Esophagus muscularis mucosa (tissue), 4 donors: Measurements from ENCODE around the gene VPS29. TPM values are rescaled to one million over a fixed set of nuclear protein-coding genes. Genes with fewer than 3 reads are reported as not detected.

Experiments
- DNase-seq: peaks from one replicate; pipeline ENCODE4 v3.0.0-alpha.2; 2017; ENCODE audit errors: extremely low spot score
- H3K27ac ChIP-seq, 4 donors: fragments of 200-600 bp; sonication (generic); replicated peaks in 1 of 4; 1 replicate in 3 of 4; 2 replicates in 1 of 4; pipeline ENCODE4 v1.5.1; 2016 to 2019; ENCODE audit warnings: mild to moderate bottlenecking in 1 of 4
- H3K27me3 ChIP-seq, 4 donors: fragments of 200-600 bp; sonication (generic); one replicate each; pipeline versions ENCODE4 v1.5.1 to v1.6.0; 2016 to 2019
- H3K36me3 ChIP-seq, 4 donors: fragments of 200-600 bp; sonication (generic); one replicate each; pipeline ENCODE4 v1.5.1; 2016 to 2019
- H3K4me1 ChIP-seq, 4 donors: fragments of 200-600 bp; sonication (generic); one replicate each; pipeline ENCODE4 v1.5.1; 2016 to 2019
- H3K4me3 ChIP-seq, 4 donors: fragments of 200-600 bp; sonication (generic); 1 replicate in 2 of 4; 2 replicates in 2 of 4; pipeline ENCODE4 v1.5.1; 2016 to 2019; ENCODE audit warnings: mild to moderate bottlenecking in 4 of 4, moderate library complexity in 1 of 4
- H3K9me3 ChIP-seq, 4 donors: fragments of 200-600 bp; sonication (generic); 1 replicate in 3 of 4; 2 replicates in 1 of 4; pipeline ENCODE4 v1.5.1; 2016 to 2019
- CTCF ChIP-seq, 3 experiments: fragments of 200-600 bp in 2 of 3; fragments of 450-650 bp in 1 of 3; sonication (generic) in 2 of 3; IDR thresholded peaks; one replicate each; pipeline ENCODE4 v1.5.1; 2017 to 2019; ENCODE audit warnings: antibody characterized with exemption in 3 of 3, mild to moderate bottlenecking in 2 of 3, moderate library complexity in 1 of 3
- EP300 ChIP-seq: sonication (generic); formaldehyde crosslinking; IDR thresholded peaks from one replicate; pipeline ENCODE4 v1.6.1; 2017; ENCODE audit warnings: antibody characterized with exemption
- POLR2A ChIP-seq: fragments of 450-650 bp; IDR thresholded peaks from one replicate; pipeline ENCODE4 v1.6.1; 2017; ENCODE audit warnings: antibody characterized with exemption, moderate library complexity, mild to moderate bottlenecking, low read depth
- POLR2AphosphoS5 ChIP-seq, 2 donors: sonication (generic); formaldehyde crosslinking; IDR thresholded peaks; one replicate each; pipeline ENCODE4 v1.6.1; 2017; ENCODE audit warnings: antibody characterized with exemption in 2 of 2
- WGBS: methylation state at CpG from one replicate; pipeline ENCODE4 v1.1.5; 2018; 5-methylcytosine and 5-hydroxymethylcytosine counted together
- intact Hi-C: fragments of 100-400 bp; cut with DNase I; formaldehyde crosslinking; loops from one replicate; pipeline ENCODE4 v1.15.1; 2023
- small RNA-seq, 3 donors: library from RNA; depleted of rRNA; stranded (forward); fragments of <200 nt; gene quantifications; one replicate each; pipeline ENCODE3, GENCODE V24; 2016
- total RNA-seq, 4 donors: library from RNA; depleted of rRNA; stranded (reverse); fragments of >200 nt; gene quantifications; one replicate each; pipeline versions ENCODE4 v1.1.0 to v1.2.1, GENCODE V29; 2016

The VPS29 gene
- total RNA-seq, 4 donors from 2014 or later, result 126 to 166 (median 156) TPM

- H3K4me1 ChIP-seq, result peaks cover 16 to 36% (median 29%) of the 10 kb centered on the region in 4 donors
- DNase-seq, result peak; percentile 98
- peaks cover 7 to 42% (median 33%) of the 10 kb centered on the region in 4 donors for H3K36me3 ChIP-seq
- intact Hi-C loops, result loop anchor here (5.0 to 10.0 kb wide), 4 partner anchors 162 to 435 kb away; partner anchors contain the start of gene TCTN1
- peak within 1 kb of the TSS; percentile 61 to 94 (median 85) for H3K4me3 ChIP-seq
- WGBS, result under 1% methylated on average over 51 of the region's 51 CpGs
- TF ChIP-seq POLR2A (no peak), EP300 (no peak), CTCF (IDR thresholded peaks at IDR 0.05) (peak; percentile 80 to 95 (median 91)), POLR2AphosphoS5 (IDR thresholded peaks at IDR 0.05) (peak; percentile 90 to 92)
- no peaks in the 10 kb centered on the region for H3K9me3 ChIP-seq
- H3K27ac ChIP-seq, result peak within 1 kb of the TSS; percentile 80 to 98 (median 88)
- no peaks in the 10 kb centered on the region for H3K27me3 ChIP-seq
Observed at GRCh38 chr12:110449799-110450497, 52.0 kb downstream of the VPS29 start, which contains the start of gene ARPC3. Gene ARPC3 (minus strand): TSS chr12:110450337. CDS start chr12:110450260, 77 bp downstream.

- DNase-seq, result no peak
- peaks cover 29 to 68% (median 66%) of the 10 kb centered on the region in 4 donors for H3K36me3 ChIP-seq
- intact Hi-C loops, result no loop called here
- TF ChIP-seq EP300 (no peak), POLR2AphosphoS5 (IDR thresholded peaks at IDR 0.05) (no peak), CTCF (IDR thresholded peaks at IDR 0.05) (no peak), POLR2A (no peak)
- H3K4me1 ChIP-seq, result peaks cover 16 to 30% (median 26%) of the 10 kb centered on the region in 4 donors
- H3K4me3 ChIP-seq, result no peak overlapping the region
- WGBS, result 88% methylated on average over 3 of the region's 3 CpGs
- H3K27ac ChIP-seq, result no peak overlapping the region
- H3K27me3 ChIP-seq, result no peaks in the 10 kb centered on the region
- H3K9me3 ChIP-seq, result no peaks in the 10 kb centered on the region
Observed at GRCh38 chr12:110444455-110444854, 57.5 kb downstream of the VPS29 start.

Small RNAs within 50 kb of the gene (small RNA-seq; reads per million reads assigned to genes)
- gene RF00278, result 0 reads per million in 3 donors

Other genes starting within 250 kb of the VPS29 start
- 100 to 1,000 TPM; 170 to 231 (median 177) TPM for gene ATP2A2, start 220.9 kb downstream of the VPS29 start, total RNA-seq
- 10 to 100 TPM; 32.5 to 35.0 (median 33.2) TPM for gene ANAPC7, start 98.4 kb downstream of the VPS29 start, total RNA-seq
- gene ARPC3, start 51.8 kb downstream of the VPS29 start, total RNA-seq, result 100 to 1,000 TPM; 227 to 363 (median 257) TPM
- gene GPN3, start 33.9 kb downstream of the VPS29 start, total RNA-seq, result 10 to 100 TPM; 18.5 to 39.0 (median 25.9) TPM
- gene FAM216A, start 33.3 kb downstream of the VPS29 start, total RNA-seq, result 10 to 100 TPM in 1 of 4 donors, 1 to 10 TPM in 3; 6.2 to 10.4 (median 8.0) TPM
- gene RAD9B, start 220 bp upstream of the VPS29 start, total RNA-seq, result 1 to 10 TPM in 3 of 4 donors, under 1 TPM in 1; 0.98 to 5.0 (median 2.0) TPM
- gene PPTC7, start 81.2 kb upstream of the VPS29 start, total RNA-seq, result 10 to 100 TPM; 36.6 to 55.6 (median 53.2) TPM
- 10 to 100 TPM; 17.4 to 26.2 (median 21.4) TPM for gene TCTN1, start 112.0 kb upstream of the VPS29 start, total RNA-seq
- gene HVCN1, start 187.0 kb upstream of the VPS29 start, total RNA-seq, result 1 to 10 TPM; 5.4 to 8.9 (median 7.1) TPM
- 100 to 1,000 TPM in 3 of 4 donors, 10 to 100 TPM in 1; 92.2 to 120 (median 101) TPM for gene PPP1CC, start 240.8 kb upstream of the VPS29 start, total RNA-seq